Panc1 (cell line): Measurements from ENCODE around the gene SLCO4C1. TPM values are rescaled to one million over a fixed set of nuclear protein-coding genes. Genes with fewer than 3 reads are reported as not detected.

Source experiments
- ATAC-seq: fragments of 200-7000 bp; cut with Tn5 transposase; 2 replicates; pipeline ENCODE4 v1.9.1; 2020; ENCODE audit warnings: mild to moderate bottlenecking, moderate library complexity
- BruUV-seq: library from RNA; stranded (reverse); fragments of 400-500 nt; replicated peaks from 2 replicates; lab custom pipeline; 2021; lab: Mats Ljungman, UMichigan
- CTCF ChIA-PET: fragments of 300-600 bp; sonication (Branson Sonifier 250); formaldehyde crosslinking; loops from one replicate; lab custom pipeline; 2022; ENCODE audit warnings: antibody characterized with exemption; lab: Charles Lee
- POLR2A ChIA-PET: fragments of 300-600 bp; sonication (Branson Sonifier 250); formaldehyde crosslinking; loops from one replicate; lab custom pipeline; 2022; ENCODE audit warnings: antibody characterized with exemption; lab: Charles Lee
- DNase-seq: peaks from one replicate; pipeline ENCODE4 v3.0.0-alpha.2; 2010; ENCODE audit warnings: low read depth, low spot score
- H3K27ac ChIP-seq: 2 replicates; pipeline ENCODE4 v1.5.1; 2011; ENCODE audit warnings: mild to moderate bottlenecking, low read length, inconsistent platforms
- H3K27me3 ChIP-seq: fragments of 200-500 bp; sonication (Bioruptor generic); 2 replicates; pipeline ENCODE4 v1.6.0; 2014; ENCODE audit warnings: low read length, inconsistent platforms; ENCODE audit not compliant: control insufficient read depth, insufficient read depth
- H3K36me3 ChIP-seq: fragments of 200-500 bp; sonication (Bioruptor generic); 2 replicates; pipeline ENCODE4 v1.5.1; 2014; ENCODE audit warnings: inconsistent platforms, mild to moderate bottlenecking, low read length, moderate library complexity; ENCODE audit not compliant: control insufficient read depth, insufficient read depth
- H3K4me1 ChIP-seq: 2 replicates; pipeline ENCODE4 v1.5.1; 2011; ENCODE audit warnings: inconsistent platforms, mild to moderate bottlenecking, low read length, moderate library complexity; ENCODE audit not compliant: control insufficient read depth, insufficient read depth
- H3K4me3 ChIP-seq, 2 experiments: 2 replicates each; pipeline ENCODE4 v1.5.1; 2011 to 2012; ENCODE audit warnings: low read depth in 2 of 2, low read length in 2 of 2, mild to moderate bottlenecking in 2 of 2, inconsistent platforms in 1 of 2, moderate library complexity in 1 of 2
- H3K9me3 ChIP-seq: fragments of 200-500 bp; sonication (Bioruptor generic); 2 replicates; pipeline ENCODE4 v1.5.1; 2014; ENCODE audit warnings: low read depth, mild to moderate bottlenecking, inconsistent platforms, low read length, moderate library complexity; ENCODE audit not compliant: control insufficient read depth, insufficient read depth
- POLR2AphosphoS5 ChIP-seq: IDR thresholded peaks from 2 replicates; pipeline ENCODE4 v1.6.1; 2012; ENCODE audit warnings: mild to moderate bottlenecking, low read depth, low read length, moderate library complexity
- SIN3A ChIP-seq: IDR thresholded peaks from 2 replicates; pipeline ENCODE4 v1.6.1; 2012; ENCODE audit warnings: low read depth, mild to moderate bottlenecking, low read length, moderate library complexity, borderline replicate concordance; ENCODE audit not compliant: insufficient read depth
- TCF7L2 ChIP-seq: IDR thresholded peaks from 2 replicates; pipeline ENCODE4 v1.6.1; 2011; ENCODE audit warnings: mild to moderate bottlenecking, low read depth, low read length, inconsistent platforms
- in situ Hi-C: cut with HindIII; loops from 2 replicates; pipeline ENCODE4 v1.10.0; 2016; ENCODE audit warnings: low sequenced_read_pairs, low pct_unique_long_range_greater_than_20kb
- intact Hi-C: fragments of 100-400 bp; cut with micrococcal nuclease; formaldehyde crosslinking; loops from one replicate; pipeline ENCODE4 v1.10.0; 2022; ENCODE audit not compliant: unreplicated experiment
- total RNA-seq: library from RNA; stranded (reverse); gene quantifications from one replicate; pipeline ENCODE4 v1.2.1, GENCODE V29; 2021; ENCODE audit not compliant: unreplicated experiment
- TF ChIP-seq, protein P1 (sequence below): fragments of 450-650 bp; IDR thresholded peaks from 2 replicates; pipeline ENCODE4 v1.5.1; 2017; ENCODE audit warnings: mild to moderate bottlenecking
- TF ChIP-seq, protein P2 (sequence below), 2 experiments: IDR thresholded peaks; 2 replicates each; pipeline ENCODE4 v1.6.1; 2011 to 2012; ENCODE audit warnings: low read depth in 2 of 2, control low read depth in 1 of 2, low read length in 1 of 2, mild to moderate bottlenecking in 1 of 2, moderate library complexity in 1 of 2; ENCODE audit not compliant: insufficient read depth in 1 of 2

The SLCO4C1 gene
- total RNA-seq, 1 experiment from 2014 or later, result 0.90 TPM

DNA sequence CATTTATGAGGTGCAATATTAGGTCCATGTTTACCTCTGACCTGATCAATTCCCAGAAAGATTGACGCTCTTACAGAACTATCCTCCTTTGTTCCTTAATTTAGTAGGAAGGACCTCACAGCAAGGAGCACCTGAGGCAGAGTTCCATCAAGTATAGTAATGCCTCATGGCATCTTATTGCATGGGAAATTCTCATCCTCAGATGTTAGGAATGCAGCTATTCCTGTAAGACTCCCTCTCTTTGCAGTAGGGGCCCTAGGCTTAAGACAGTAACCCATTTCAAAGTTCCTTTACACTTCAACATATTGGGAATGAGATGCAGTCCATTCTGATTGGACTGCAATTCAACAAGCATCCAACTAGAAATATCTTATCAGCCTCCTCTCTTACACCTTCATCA is 69.8 kb downstream of the SLCO4C1 start:
- H3K4me1 ChIP-seq, result no peaks in the 10 kb centered on the region
- peaks cover 3% of the 10 kb centered on the region; the same call in 1 of the 2 replicates for H3K9me3 ChIP-seq
- POLR2A ChIA-PET, result no interaction called here
- in situ Hi-C loops (no loop called here), intact Hi-C loops (loop anchor here (10.0 kb wide), 1 partner anchor 282 kb away; no protein-coding TSS in a partner anchor)
- no peaks in the 10 kb centered on the region for H3K27me3 ChIP-seq
- no peak overlapping the region for H3K4me3 ChIP-seq
- TF ChIP-seq TCF7L2, result no peak
- no peak for TF ChIP-seq POLR2AphosphoS5
- H3K27ac ChIP-seq, result no peak overlapping the region
- no peaks in the 10 kb centered on the region for H3K36me3 ChIP-seq
- BruUV-seq, result no TSS peak
- DNase-seq (no peak), ATAC-seq (no peak)
- CTCF ChIA-PET, result no interaction called here

DNA sequence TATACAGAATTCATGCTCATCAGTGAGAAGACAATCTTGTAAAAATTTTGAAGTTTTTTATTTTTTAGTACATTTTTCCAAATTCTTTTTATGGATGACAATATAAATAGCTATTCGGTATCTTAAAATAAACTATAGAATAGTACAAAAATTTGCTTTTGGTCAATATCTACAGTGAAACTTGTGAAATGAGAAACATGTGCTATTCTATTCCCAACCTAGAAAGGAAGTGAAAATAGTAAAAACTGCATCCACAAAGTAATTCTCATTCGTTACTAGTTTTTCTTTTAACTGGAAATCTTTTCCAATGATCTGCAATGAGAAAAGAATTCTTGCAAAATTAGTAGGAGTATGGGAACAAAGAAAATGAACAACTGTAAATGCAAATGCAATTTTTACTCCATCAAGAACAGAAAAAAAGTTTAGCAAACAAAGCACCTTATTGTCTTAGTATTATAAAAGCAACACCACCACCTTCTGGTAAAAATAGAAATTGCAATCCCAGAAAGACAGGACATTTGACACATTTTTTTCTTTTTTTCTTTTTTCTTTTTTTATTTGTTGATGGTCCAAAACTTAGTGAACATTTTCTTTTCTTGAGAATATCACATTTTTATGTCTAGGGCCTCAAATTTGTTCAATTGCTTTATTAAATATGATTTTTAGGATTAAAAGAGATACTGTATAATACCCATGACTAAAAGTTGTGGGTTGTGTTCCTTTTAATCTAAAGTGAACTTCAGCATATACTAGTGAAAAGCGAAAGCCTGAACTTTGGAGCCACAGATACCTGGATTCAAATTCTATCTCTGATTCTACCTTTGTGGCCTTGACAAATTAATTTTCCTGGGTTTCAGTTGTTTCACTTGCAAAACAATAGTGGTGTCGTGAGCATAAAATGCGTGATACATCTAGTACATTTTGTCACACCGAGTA is 72.3 kb downstream of the SLCO4C1 start:
- Histone ChIP-seq H3K9me3 (peaks cover 3% of the 10 kb centered on the region; the same call in 1 of the 2 replicates), H3K4me3 (no peak overlapping the region), H3K27me3 (no peaks in the 10 kb centered on the region), H3K4me1 (no peaks in the 10 kb centered on the region), H3K27ac (no peak overlapping the region), H3K36me3 (no peaks in the 10 kb centered on the region)
- in situ Hi-C loops (no loop called here), intact Hi-C loops (loop anchor here (10.0 kb wide), 1 partner anchor 279 kb away; no protein-coding TSS in a partner anchor)
- TF ChIP-seq, protein P1, sequence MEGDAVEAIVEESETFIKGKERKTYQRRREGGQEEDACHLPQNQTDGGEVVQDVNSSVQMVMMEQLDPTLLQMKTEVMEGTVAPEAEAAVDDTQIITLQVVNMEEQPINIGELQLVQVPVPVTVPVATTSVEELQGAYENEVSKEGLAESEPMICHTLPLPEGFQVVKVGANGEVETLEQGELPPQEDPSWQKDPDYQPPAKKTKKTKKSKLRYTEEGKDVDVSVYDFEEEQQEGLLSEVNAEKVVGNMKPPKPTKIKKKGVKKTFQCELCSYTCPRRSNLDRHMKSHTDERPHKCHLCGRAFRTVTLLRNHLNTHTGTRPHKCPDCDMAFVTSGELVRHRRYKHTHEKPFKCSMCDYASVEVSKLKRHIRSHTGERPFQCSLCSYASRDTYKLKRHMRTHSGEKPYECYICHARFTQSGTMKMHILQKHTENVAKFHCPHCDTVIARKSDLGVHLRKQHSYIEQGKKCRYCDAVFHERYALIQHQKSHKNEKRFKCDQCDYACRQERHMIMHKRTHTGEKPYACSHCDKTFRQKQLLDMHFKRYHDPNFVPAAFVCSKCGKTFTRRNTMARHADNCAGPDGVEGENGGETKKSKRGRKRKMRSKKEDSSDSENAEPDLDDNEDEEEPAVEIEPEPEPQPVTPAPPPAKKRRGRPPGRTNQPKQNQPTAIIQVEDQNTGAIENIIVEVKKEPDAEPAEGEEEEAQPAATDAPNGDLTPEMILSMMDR, result peak; percentile 67; the same call in 1 of the 2 replicates
- no peak for TF ChIP-seq POLR2AphosphoS5
- CTCF ChIA-PET, result no interaction called here
- BruUV-seq, result no TSS peak
- no peak for ATAC-seq
- peak; percentile 22 for DNase-seq
- POLR2A ChIA-PET, result no interaction called here

DNA sequence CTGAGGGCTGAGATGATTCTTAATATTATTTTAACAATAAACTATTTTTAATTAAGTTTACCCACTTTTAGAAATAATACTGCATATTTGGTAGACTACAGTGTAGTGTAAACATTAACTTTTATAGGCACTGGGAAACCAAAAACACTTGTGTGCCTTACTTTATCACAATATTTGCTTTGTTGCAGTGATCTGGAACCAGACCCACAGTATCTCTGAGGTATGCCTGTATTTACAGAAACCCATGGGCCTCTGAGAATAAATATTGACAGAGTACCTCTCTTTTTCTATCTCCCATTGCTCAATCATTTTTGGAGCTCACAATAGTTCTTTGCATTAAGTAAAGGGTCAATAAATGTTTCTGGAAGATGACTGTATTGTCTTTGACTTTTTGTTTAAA is 73.3 kb downstream of the SLCO4C1 start:
- BruUV-seq, result no TSS peak
- in situ Hi-C loops, result no loop called here
- intact Hi-C loops, result loop anchor here (10.0 kb wide), 1 partner anchor 278 kb away; no protein-coding TSS in a partner anchor
- H3K9me3 ChIP-seq, result peaks cover 3% of the 10 kb centered on the region; the same call in 1 of the 2 replicates
- no peaks in the 10 kb centered on the region for H3K4me1 ChIP-seq
- ATAC-seq (no peak), DNase-seq (no peak)
- H3K4me3 ChIP-seq, result no peak overlapping the region
- no peaks in the 10 kb centered on the region for H3K27me3 ChIP-seq
- no peaks in the 10 kb centered on the region for H3K36me3 ChIP-seq
- TF ChIP-seq, protein P2, sequence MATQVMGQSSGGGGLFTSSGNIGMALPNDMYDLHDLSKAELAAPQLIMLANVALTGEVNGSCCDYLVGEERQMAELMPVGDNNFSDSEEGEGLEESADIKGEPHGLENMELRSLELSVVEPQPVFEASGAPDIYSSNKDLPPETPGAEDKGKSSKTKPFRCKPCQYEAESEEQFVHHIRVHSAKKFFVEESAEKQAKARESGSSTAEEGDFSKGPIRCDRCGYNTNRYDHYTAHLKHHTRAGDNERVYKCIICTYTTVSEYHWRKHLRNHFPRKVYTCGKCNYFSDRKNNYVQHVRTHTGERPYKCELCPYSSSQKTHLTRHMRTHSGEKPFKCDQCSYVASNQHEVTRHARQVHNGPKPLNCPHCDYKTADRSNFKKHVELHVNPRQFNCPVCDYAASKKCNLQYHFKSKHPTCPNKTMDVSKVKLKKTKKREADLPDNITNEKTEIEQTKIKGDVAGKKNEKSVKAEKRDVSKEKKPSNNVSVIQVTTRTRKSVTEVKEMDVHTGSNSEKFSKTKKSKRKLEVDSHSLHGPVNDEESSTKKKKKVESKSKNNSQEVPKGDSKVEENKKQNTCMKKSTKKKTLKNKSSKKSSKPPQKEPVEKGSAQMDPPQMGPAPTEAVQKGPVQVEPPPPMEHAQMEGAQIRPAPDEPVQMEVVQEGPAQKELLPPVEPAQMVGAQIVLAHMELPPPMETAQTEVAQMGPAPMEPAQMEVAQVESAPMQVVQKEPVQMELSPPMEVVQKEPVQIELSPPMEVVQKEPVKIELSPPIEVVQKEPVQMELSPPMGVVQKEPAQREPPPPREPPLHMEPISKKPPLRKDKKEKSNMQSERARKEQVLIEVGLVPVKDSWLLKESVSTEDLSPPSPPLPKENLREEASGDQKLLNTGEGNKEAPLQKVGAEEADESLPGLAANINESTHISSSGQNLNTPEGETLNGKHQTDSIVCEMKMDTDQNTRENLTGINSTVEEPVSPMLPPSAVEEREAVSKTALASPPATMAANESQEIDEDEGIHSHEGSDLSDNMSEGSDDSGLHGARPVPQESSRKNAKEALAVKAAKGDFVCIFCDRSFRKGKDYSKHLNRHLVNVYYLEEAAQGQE (IDR thresholded peaks at IDR 0.05; ENCODE audit: insufficient read depth in 1 of 2, low read depth in 2 of 2, low read length in 1 of 2), result no peak
- no peak for TF ChIP-seq POLR2AphosphoS5
- TF ChIP-seq SIN3A, result no peak
- ChIA-PET POLR2A (no interaction called here), CTCF (no interaction called here)
- H3K27ac ChIP-seq, result no peak overlapping the region
